GM12878 (cell line): ENCODE results near the gene ATP2B1. TPM values are rescaled to one million over a fixed set of nuclear protein-coding genes. Genes with fewer than 3 reads are reported as not detected.

Experiments
- ATAC-seq: fragments of 200-7000 bp; cut with Tn5 transposase; 3 replicates; pipeline ENCODE4 v1.9.1; 2020; ENCODE audit warnings: mild to moderate bottlenecking, moderate library complexity
- BruUV-seq: library from RNA; stranded (reverse); fragments of 400-500 nt; replicated peaks from 2 replicates; lab custom pipeline; 2021; lab: Mats Ljungman, UMichigan
- CTCF ChIA-PET: fragments of 300-600 bp; sonication (Branson Sonifier 250); formaldehyde crosslinking; extraction: SDS; loops from one replicate; lab custom pipeline; 2021; ENCODE audit warnings: inconsistent platforms; lab: Yijun Ruan, JAX
- POLR2A ChIA-PET: fragments of 350-600 bp; formaldehyde crosslinking; extraction: SDS; loops from one replicate; lab custom pipeline; 2021; ENCODE audit warnings: inconsistent platforms; lab: Charles Lee
- RAD21 ChIA-PET: fragments of 300-600 bp; sonication (Branson Sonifier 250); formaldehyde crosslinking; loops from one replicate; lab custom pipeline; 2023; ENCODE audit warnings: antibody characterized with exemption; ENCODE audit not compliant: unreplicated experiment; lab: Charles Lee
- SMC1A ChIA-PET: fragments of 300-600 bp; sonication (Branson Sonifier 250); formaldehyde crosslinking; loops from one replicate; lab custom pipeline; 2023; ENCODE audit not compliant: unreplicated experiment, uncharacterized antibody; lab: Charles Lee
- DNase-seq: peaks from one replicate; pipeline ENCODE4 v3.0.0-alpha.2; 2011; ENCODE audit warnings: low read depth, low spot score
- FAIRE-seq: peaks from 3 replicates; lab custom pipeline; 2011; peaks lifted over from hg19 to GRCh38; lab: Jason Lieb, UNC
- H2AFZ ChIP-seq: 2 replicates; pipeline ENCODE4 v1.6.0; 2011; ENCODE audit warnings: low read depth, low read length, control low read depth; ENCODE audit not compliant: control insufficient read depth
- H3K27ac ChIP-seq: 2 replicates; pipeline ENCODE4 v1.5.1; 2011; ENCODE audit warnings: control low read depth; ENCODE audit not compliant: control insufficient read depth, insufficient read depth
- H3K27me3 ChIP-seq, 2 experiments: replicated peaks in 1 of 2; 2 replicates each; pipeline versions ENCODE4 v1.6.0 to v1.6.1; 2011; ENCODE audit warnings: low read length in 1 of 2; ENCODE audit not compliant: control insufficient read depth in 2 of 2, insufficient read depth in 2 of 2
- H3K36me3 ChIP-seq, 2 experiments: 2 replicates each; pipeline ENCODE4 v1.5.1; 2011; ENCODE audit warnings: low read length in 1 of 2; ENCODE audit not compliant: control insufficient read depth in 2 of 2, insufficient read depth in 2 of 2
- H3K4me1 ChIP-seq: 2 replicates; pipeline ENCODE4 v1.6.1; 2011; ENCODE audit warnings: mild to moderate bottlenecking, low read length, moderate library complexity, mixed read lengths; ENCODE audit not compliant: control insufficient read depth, insufficient read depth
- H3K4me2 ChIP-seq: 2 replicates; pipeline ENCODE4 v1.6.0; 2011; ENCODE audit warnings: control low read depth; ENCODE audit not compliant: control insufficient read depth, insufficient read depth
- H3K4me3 ChIP-seq: fragments of 200-600 bp; sonication (generic); 2 replicates; pipeline ENCODE4 v1.5.1; 2016
- H3K79me2 ChIP-seq: 2 replicates; pipeline ENCODE4 v1.6.0; 2011; ENCODE audit warnings: low read length; ENCODE audit not compliant: control insufficient read depth, insufficient read depth
- H3K9ac ChIP-seq: 2 replicates; pipeline ENCODE4 v1.8.0; 2011; ENCODE audit warnings: low read length, control low read depth, mixed read lengths; ENCODE audit not compliant: control insufficient read depth, insufficient read depth
- H3K9me3 ChIP-seq: replicated peaks from 3 replicates; pipeline ENCODE4 v1.5.1; 2011; ENCODE audit warnings: mild to moderate bottlenecking, low read length; ENCODE audit not compliant: control insufficient read depth, insufficient read depth
- H4K20me1 ChIP-seq: 2 replicates; pipeline ENCODE4 v1.6.0; 2011; ENCODE audit not compliant: control insufficient read depth, insufficient read depth
- CBX5 ChIP-seq: sonication (generic); IDR thresholded peaks from 2 replicates; pipeline ENCODE4 v1.6.1; 2016; ENCODE audit warnings: low read depth, moderate library complexity, mild to moderate bottlenecking, inconsistent platforms
- FOS ChIP-seq: IDR thresholded peaks from 3 replicates; pipeline ENCODE4 v1.6.1; 2011; ENCODE audit warnings: borderline replicate concordance; ENCODE audit not compliant: insufficient read length; ENCODE audit errors: extremely low read depth
- HCFC1 ChIP-seq: fragments of 150-350 bp; IDR thresholded peaks from 2 replicates; pipeline ENCODE4 v1.6.1; 2014; ENCODE audit warnings: low read length
- IRF4 ChIP-seq: IDR thresholded peaks from 2 replicates; pipeline ENCODE4 v1.6.1; 2011; ENCODE audit warnings: low read depth, low read length
- MEF2A ChIP-seq: IDR thresholded peaks from 2 replicates; pipeline ENCODE4 v1.6.1; 2011; ENCODE audit warnings: low read depth, mild to moderate bottlenecking, low read length, moderate library complexity; ENCODE audit not compliant: insufficient read depth
- MEF2B ChIP-seq: fragments of 450-650 bp; IDR thresholded peaks from 2 replicates; pipeline ENCODE4 v1.6.1; 2018; ENCODE audit warnings: mild to moderate bottlenecking, moderate library complexity; ENCODE audit not compliant: partially characterized antibody, poor library complexity, severe bottlenecking
- MYC ChIP-seq: IDR thresholded peaks from 2 replicates; pipeline ENCODE4 v1.6.1; 2011; ENCODE audit warnings: mild to moderate bottlenecking, low read length, moderate library complexity, inconsistent platforms; ENCODE audit not compliant: insufficient read depth, insufficient replicate concordance, insufficient read length, severe bottlenecking
- RBBP5 ChIP-seq: fragments of 200-600 bp; sonication (generic); conservative IDR thresholded peaks from 2 replicates; pipeline ENCODE4 v1.6.1; 2016
- SMARCA5 ChIP-seq: fragments of 450-650 bp; IDR thresholded peaks from 2 replicates; pipeline ENCODE4 v1.6.1; 2017; ENCODE audit warnings: mild to moderate bottlenecking
- SMC3 ChIP-seq: IDR thresholded peaks from 2 replicates; pipeline ENCODE4 v1.6.1; 2011; ENCODE audit warnings: low read length, improper control_type of control experiment, borderline replicate concordance
- WGBS: methylation state at CpG from one replicate; pipeline ENCODE4 v1.1.6; 2016; ENCODE audit warnings: low lambda C conversion rate; ENCODE audit not compliant: insufficient replicate concordance, insufficient coverage; ENCODE audit errors: missing lambda C conversion rate; 5-methylcytosine and 5-hydroxymethylcytosine counted together
- in situ Hi-C: fragments of 300-500 bp; cut with MboI; formaldehyde crosslinking; loops from 9 replicates; pipeline ENCODE4 v1.14.3; 2018; ENCODE audit warnings: mixed read lengths
- intact Hi-C: fragments of 100-400 bp; cut with micrococcal nuclease; formaldehyde crosslinking; loops from one replicate; pipeline ENCODE4 v1.14.2; 2022; ENCODE audit not compliant: unreplicated experiment
- polyA plus RNA-seq, 11 experiments: library from polyadenylated mRNA; depleted of rRNA in 4 of 11; unstranded in 6 of 11; stranded (reverse) in 5 of 11; fragments of >200 nt; fragmentation: Nextera tagmentation in 4 of 11; fragmentation: Illumina TruSeq in 1 of 11; extraction: Ambion mirVana in 4 of 11; extraction: Trizol in 1 of 11; gene quantifications; 1 replicate in 1 of 11; 2 replicates in 10 of 11; pipeline versions ENCODE4 v1.2.1 to v1.2.3, GENCODE V29; 2011 to 2016; ENCODE audit warnings: inconsistent platforms in 2 of 11, missing spikeins in 2 of 11, low read depth in 1 of 11
- total RNA-seq, 4 experiments: library from RNA; depleted of rRNA in 3 of 4; stranded (reverse); fragments of >200 nt in 3 of 4; fragmentation: Illumina TruSeq in 1 of 4; extraction: Trizol in 1 of 4; gene quantifications; 2 replicates each; pipeline versions ENCODE4 v1.2.1 to v1.2.3, GENCODE V29; 2013 to 2021
- TF ChIP-seq, protein P1 (sequence below): fragments of 450-650 bp; IDR thresholded peaks from 2 replicates; pipeline ENCODE4 v1.6.1; 2018; ENCODE audit warnings: borderline replicate concordance, mild to moderate bottlenecking; ENCODE audit not compliant: partially characterized antibody
- TF ChIP-seq, protein P2 (sequence below): IDR thresholded peaks from 2 replicates; pipeline ENCODE4 v1.6.1; 2011; ENCODE audit warnings: mild to moderate bottlenecking, low read depth, low read length, moderate library complexity; ENCODE audit not compliant: insufficient replicate concordance

Gene ATP2B1
- total and polyA plus RNA-seq, 10 of the 15 experiments (the other 5 are each of a cell fraction or from before 2014, with no cell fraction given) = 15.9 to 67.8 (median 48.5) TPM

DNA sequence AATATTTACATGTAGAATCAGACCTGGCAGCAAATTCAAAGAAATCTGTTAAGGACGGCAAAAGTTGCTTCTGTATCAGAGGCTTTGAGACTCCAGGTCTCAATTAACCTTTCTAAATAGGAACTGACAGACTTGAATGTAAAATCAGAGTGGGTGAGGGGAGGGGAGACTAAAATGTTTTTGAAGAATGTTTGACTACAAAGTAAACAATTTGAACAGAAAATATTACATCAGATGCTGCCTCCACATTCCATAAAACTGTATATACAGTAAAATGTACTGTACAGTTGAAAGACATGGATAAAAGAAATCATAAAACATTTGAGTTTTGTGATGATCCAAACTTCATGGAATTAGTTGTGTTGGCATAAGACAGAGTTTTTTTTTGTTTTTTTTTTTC lies 133.3 kb downstream of the ATP2B1 start:
- Histone ChIP-seq H3K27me3 (no peaks in the 10 kb centered on the region), H2AFZ (no peak overlapping the region), H3K36me3 (no peaks in the 10 kb centered on the region), H3K9me3 (no peaks in the 10 kb centered on the region), H3K4me1 (no peaks in the 10 kb centered on the region), H3K4me3 (no peak overlapping the region), H3K79me2 (no peaks in the 10 kb centered on the region), H3K27ac (no peak overlapping the region), H4K20me1 (no peaks in the 10 kb centered on the region), H3K4me2 (no peak overlapping the region), H3K9ac (no peak overlapping the region)
- intact Hi-C loops = no loop called here
- in situ Hi-C loops = no loop called here
- no TSS peak for BruUV-seq
- ChIA-PET CTCF (interaction anchor here (0.9 to 1.1 kb wide), 2 partner anchors 31 to 527 kb away, joined by 3 to 6 read pairs; no protein-coding TSS in a partner anchor), RAD21 (interaction anchor here (0.7 kb wide), 1 partner anchor 18 kb away, joined by 3 read pairs; no protein-coding TSS in a partner anchor), POLR2A (interaction anchor here (0.7 kb wide), 1 partner anchor 8 kb away, joined by 4 read pairs; no protein-coding TSS in a partner anchor), SMC1A (no interaction called here)
- FAIRE-seq = no peak
- 97% methylated on average over 1 of the region's 1 CpG for WGBS
- ATAC-seq = no peak
- DNase-seq = no peak
- TF ChIP-seq SMC3 (no peak), SMARCA5 (no peak), RBBP5 (no peak), MEF2B (no peak), IRF4 (no peak), MEF2A (no peak), FOS (no peak), HCFC1 (no peak), CBX5 (no peak), MYC (no peak)
- TF ChIP-seq, protein P1, sequence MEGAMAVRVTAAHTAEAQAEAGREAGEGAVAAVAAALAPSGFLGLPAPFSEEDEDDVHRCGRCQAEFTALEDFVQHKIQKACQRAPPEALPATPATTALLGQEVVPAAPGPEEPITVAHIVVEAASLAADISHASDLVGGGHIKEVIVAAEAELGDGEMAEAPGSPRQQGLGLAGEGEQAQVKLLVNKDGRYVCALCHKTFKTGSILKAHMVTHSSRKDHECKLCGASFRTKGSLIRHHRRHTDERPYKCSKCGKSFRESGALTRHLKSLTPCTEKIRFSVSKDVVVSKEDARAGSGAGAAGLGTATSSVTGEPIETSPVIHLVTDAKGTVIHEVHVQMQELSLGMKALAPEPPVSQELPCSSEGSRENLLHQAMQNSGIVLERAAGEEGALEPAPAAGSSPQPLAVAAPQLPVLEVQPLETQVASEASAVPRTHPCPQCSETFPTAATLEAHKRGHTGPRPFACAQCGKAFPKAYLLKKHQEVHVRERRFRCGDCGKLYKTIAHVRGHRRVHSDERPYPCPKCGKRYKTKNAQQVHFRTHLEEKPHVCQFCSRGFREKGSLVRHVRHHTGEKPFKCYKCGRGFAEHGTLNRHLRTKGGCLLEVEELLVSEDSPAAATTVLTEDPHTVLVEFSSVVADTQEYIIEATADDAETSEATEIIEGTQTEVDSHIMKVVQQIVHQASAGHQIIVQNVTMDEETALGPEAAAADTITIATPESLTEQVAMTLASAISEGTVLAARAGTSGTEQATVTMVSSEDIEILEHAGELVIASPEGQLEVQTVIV = no peak
- TF ChIP-seq, protein P2, sequence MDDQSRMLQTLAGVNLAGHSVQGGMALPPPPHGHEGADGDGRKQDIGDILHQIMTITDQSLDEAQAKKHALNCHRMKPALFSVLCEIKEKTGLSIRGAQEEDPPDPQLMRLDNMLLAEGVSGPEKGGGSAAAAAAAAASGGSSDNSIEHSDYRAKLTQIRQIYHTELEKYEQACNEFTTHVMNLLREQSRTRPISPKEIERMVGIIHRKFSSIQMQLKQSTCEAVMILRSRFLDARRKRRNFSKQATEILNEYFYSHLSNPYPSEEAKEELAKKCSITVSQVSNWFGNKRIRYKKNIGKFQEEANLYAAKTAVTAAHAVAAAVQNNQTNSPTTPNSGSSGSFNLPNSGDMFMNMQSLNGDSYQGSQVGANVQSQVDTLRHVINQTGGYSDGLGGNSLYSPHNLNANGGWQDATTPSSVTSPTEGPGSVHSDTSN = no peak
